ENCODE data around the gene MACROD2. TPM values are rescaled to one million over a fixed set of nuclear protein-coding genes. Genes with fewer than 3 reads are reported as not detected.

MACROD2 gene
- total RNA-seq, 6 experiments from 2014 or later, result 0.05 to 0.57 (median 0.11) TPM; not detected in 1

DNA sequence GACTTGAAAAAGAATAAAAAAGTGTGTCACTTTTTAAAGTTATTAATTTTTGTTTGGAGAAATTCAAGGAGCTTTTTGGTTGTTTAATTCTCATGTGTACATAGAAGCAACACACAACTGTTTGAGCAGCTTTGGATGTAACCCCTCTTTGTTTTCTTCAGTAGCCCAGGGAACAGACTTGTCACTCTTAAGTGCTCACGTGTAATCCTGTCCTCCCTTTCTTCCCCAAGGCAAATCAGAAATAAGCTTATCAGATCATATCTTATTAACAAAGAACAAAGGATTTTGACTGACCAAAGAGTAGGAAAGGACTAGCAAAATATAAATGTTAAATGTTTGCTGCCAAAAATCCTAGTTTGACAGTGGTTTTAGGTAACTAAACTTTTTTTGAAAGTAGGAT, 349.4 kb downstream of the MACROD2 start:
- H3K4me1 Mint-ChIP-seq (ENCODE audit: low read depth), result no peaks in the 10 kb centered on the region
- H3K9me3 Mint-ChIP-seq, result peaks cover 26% of the 10 kb centered on the region
- DNase-seq, result no peak
- no peaks in the 10 kb centered on the region for H3K36me3 Mint-ChIP-seq (ENCODE audit: low read depth)
- H3K4me3 Mint-ChIP-seq, result no peak overlapping the region
- no peaks in the 10 kb centered on the region; the same call in 1 of the 2 replicates for H3K27me3 Mint-ChIP-seq (ENCODE audit: insufficient read depth)
- H3K27ac Mint-ChIP-seq, result no peak overlapping the region
- TF ChIP-seq, protein P1, sequence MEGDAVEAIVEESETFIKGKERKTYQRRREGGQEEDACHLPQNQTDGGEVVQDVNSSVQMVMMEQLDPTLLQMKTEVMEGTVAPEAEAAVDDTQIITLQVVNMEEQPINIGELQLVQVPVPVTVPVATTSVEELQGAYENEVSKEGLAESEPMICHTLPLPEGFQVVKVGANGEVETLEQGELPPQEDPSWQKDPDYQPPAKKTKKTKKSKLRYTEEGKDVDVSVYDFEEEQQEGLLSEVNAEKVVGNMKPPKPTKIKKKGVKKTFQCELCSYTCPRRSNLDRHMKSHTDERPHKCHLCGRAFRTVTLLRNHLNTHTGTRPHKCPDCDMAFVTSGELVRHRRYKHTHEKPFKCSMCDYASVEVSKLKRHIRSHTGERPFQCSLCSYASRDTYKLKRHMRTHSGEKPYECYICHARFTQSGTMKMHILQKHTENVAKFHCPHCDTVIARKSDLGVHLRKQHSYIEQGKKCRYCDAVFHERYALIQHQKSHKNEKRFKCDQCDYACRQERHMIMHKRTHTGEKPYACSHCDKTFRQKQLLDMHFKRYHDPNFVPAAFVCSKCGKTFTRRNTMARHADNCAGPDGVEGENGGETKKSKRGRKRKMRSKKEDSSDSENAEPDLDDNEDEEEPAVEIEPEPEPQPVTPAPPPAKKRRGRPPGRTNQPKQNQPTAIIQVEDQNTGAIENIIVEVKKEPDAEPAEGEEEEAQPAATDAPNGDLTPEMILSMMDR (IDR thresholded peaks at IDR 0.05), result no peak

DNA sequence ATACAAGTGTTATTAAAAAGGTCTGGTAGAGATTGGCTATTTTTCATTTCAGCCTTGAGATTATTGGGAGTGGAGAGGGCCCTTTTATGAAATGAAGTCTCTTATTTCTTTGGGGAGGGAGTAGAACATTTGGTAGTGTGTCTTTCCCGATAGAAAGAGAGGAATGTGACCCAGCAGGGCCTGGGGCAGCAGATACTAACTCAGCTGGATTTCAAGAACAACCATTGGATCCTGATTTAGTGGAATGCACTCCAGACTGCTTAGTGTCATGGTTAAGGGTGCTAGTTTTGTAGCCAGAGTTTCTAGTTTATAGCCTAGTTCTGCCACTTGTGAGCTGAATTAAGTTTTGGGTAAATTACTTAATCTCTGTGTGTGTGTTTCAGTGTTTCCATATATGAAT, 360.5 kb downstream of the MACROD2 start:
- Mint-ChIP-seq H3K27ac (no peak overlapping the region), H3K4me3 (no peak overlapping the region), H3K27me3 (ENCODE audit: insufficient read depth) (no peaks in the 10 kb centered on the region; the same call in 1 of the 2 replicates), H3K4me1 (ENCODE audit: low read depth) (no peaks in the 10 kb centered on the region), H3K9me3 (peaks cover 18% of the 10 kb centered on the region), H3K36me3 (ENCODE audit: low read depth) (no peaks in the 10 kb centered on the region)
- DNase-seq, result no peak
- TF ChIP-seq, protein P1 (IDR thresholded peaks at IDR 0.05), result no peak

DNA sequence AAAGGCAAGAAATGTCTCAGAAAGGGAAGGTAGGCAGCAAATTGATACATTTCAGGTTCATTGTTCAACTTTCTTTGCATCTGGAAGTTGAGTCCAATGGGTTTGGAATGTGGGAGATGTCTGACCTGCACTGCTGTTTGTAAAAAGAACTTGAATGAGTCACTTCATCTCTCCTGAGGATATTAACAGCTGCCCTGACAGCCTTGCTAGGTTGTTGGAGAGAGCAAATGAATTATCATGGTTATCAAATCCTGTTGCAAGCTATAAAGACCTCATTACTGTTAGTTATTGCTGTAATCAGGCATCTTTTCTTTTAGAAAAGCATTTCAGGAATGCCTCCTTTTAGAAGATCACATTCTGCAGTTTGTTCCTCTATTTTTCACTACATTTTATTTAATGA, 365.1 kb downstream of the MACROD2 start:
- Mint-ChIP-seq H3K9me3 (peaks cover 27% of the 10 kb centered on the region), H3K27me3 (ENCODE audit: insufficient read depth) (no peaks in the 10 kb centered on the region), H3K4me3 (no peak overlapping the region), H3K27ac (no peak overlapping the region), H3K36me3 (ENCODE audit: low read depth) (no peaks in the 10 kb centered on the region), H3K4me1 (ENCODE audit: low read depth) (no peaks in the 10 kb centered on the region)
- no peak for DNase-seq
- TF ChIP-seq, protein P1 (IDR thresholded peaks at IDR 0.05), result no peak

DNA sequence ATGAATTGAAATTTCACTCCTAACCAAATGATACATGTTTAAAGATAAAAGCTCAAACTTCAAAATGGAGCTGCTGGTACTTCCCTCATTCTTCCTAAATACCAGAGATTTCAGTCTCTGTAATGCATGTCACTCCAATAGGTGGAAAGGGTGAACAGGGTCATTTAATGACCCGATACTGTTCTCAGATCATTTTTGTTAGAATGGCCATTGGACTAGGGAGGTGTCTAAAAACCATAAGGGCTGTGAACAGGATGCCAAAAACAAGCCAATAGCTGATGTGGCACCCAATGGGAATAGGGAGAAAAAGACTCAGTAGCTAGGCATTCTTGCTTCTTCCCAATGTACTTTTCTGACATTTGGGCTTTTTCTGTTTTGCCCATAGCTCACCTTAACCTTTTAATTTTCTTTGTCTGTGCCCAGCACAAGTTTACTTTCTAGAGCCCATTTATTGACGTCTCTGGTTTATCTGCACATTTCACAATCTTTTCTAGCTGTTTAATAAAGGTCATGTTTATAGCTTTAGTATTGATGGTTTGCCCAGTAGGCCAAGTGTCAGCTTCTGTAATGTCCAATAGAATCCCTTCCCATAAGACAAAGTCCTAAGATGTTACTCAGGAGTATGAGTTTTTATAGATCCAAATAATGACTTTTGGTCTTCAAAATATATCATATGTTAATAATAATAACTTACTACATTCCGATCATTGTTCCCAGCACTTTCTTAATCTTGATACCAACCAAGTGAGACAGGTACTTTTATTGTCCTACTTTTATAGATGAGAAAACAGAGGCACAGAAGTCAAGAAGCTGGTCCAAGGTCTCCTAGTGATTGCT, 366.4 kb downstream of the MACROD2 start:
- Mint-ChIP-seq H3K4me1 (ENCODE audit: low read depth) (no peaks in the 10 kb centered on the region), H3K27me3 (ENCODE audit: insufficient read depth) (no peaks in the 10 kb centered on the region), H3K27ac (no peak overlapping the region), H3K9me3 (peaks cover 27% of the 10 kb centered on the region), H3K4me3 (no peak overlapping the region), H3K36me3 (ENCODE audit: low read depth) (no peaks in the 10 kb centered on the region)
- DNase-seq, result no peak
- TF ChIP-seq, protein P1 (IDR thresholded peaks at IDR 0.05), result no peak

DNA sequence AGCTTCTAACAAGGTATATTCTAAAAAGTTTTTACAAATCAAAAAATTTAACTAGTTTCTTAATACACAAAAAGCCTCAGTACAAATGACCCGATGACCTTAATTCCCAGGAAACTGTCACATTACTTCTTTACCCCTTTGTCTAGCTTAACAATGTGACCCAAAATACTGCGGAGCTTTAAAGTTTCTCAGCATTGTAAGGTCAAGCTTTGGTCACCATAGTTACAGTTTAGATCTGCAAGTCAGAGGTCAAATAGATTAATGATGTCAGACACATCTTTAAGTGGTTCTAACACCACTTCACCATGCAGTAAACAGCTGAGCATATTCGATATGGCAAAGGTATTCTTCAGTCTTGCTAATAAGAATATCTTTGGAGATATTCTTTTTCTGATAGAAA, 378.9 kb downstream of the MACROD2 start:
- H3K4me3 Mint-ChIP-seq, result no peak overlapping the region
- DNase-seq, result no peak
- H3K9me3 Mint-ChIP-seq, result peaks cover 26% of the 10 kb centered on the region
- no peak overlapping the region for H3K27ac Mint-ChIP-seq
- H3K4me1 Mint-ChIP-seq (ENCODE audit: low read depth), result no peaks in the 10 kb centered on the region
- H3K27me3 Mint-ChIP-seq (ENCODE audit: insufficient read depth), result no peaks in the 10 kb centered on the region; the same call in 1 of the 2 replicates
- H3K36me3 Mint-ChIP-seq (ENCODE audit: low read depth), result no peaks in the 10 kb centered on the region
- TF ChIP-seq, protein P1 (IDR thresholded peaks at IDR 0.05), result no peak
